ENCODE results near the gene WDR3. TPM values are rescaled to one million over a fixed set of nuclear protein-coding genes. Genes with fewer than 3 reads are reported as not detected.
"Not testable (repeated sequence)": the region's sequence is repeated elsewhere in the genome, so short reads cannot be mapped to it uniquely, and the experiment has no call there.

Gene WDR3
- 14.5 TPM for total RNA-seq
- long read RNA-seq, full-length matches to known transcripts: 11 of 20 reads
- long read RNA-seq, partial matches to known transcripts: 3 of 20 reads
- long read RNA-seq, other reads (novel, unspliced or antisense): 6 of 20 reads

- intact Hi-C loops (cut with DNase I): no loop called here
- peak; percentile 99 for DNase-seq (ENCODE audit: low spot score)
Observed at GRCh38 chr1:117929343-117930172, at the start of gene WDR3, which contains the start of gene GDAP2. Gene WDR3, plus strand, starts transcription at chr1:117929739. Its CDS starts 3,581 bp downstream, at chr1:117933320. Gene GDAP2, minus strand, starts transcription at chr1:117929621. Its CDS starts 9,264 bp downstream, at chr1:117920357.

DNA sequence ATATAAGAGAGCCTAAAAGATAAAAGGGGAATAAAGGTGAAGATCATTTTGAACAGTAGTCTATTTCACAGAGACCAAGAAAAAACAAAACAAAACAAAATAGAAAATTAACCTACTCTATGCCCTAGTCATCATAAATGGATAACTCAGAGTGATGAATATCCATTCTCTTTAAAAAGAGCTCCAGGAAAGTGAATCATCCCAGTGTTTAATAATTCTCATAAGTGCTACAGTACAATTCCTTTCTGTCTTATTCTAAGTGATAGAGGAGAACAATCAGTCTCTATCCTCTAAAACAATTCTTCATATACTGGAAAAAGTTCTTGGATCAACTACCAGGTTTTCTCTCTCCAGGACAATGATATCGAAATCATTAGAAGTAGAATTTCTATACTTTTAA lies 45.9 kb upstream of the WDR3 start:
- intact Hi-C loops (cut with DNase I): no loop called here
- no peak for DNase-seq (ENCODE audit: low spot score)

GRCh38 chr1:117886101-117886795 lies 43.3 kb upstream of the WDR3 start:
- DNase-seq (ENCODE audit: low spot score): no peak
- intact Hi-C loops (cut with DNase I): no loop called here

GRCh38 chr1:117890452-117890851 lies 39.1 kb upstream of the WDR3 start:
- DNase-seq (ENCODE audit: low spot score): no peak
- intact Hi-C loops (cut with DNase I): no loop called here

GRCh38 chr1:117892512-117892911 lies 37.0 kb upstream of the WDR3 start:
- no peak for DNase-seq (ENCODE audit: low spot score)
- intact Hi-C loops (cut with DNase I): no loop called here

GRCh38 chr1:117894078-117894477 lies 35.5 kb upstream of the WDR3 start:
- no peak for DNase-seq (ENCODE audit: low spot score)
- intact Hi-C loops (cut with DNase I): no loop called here

- intact Hi-C loops (cut with DNase I): loop anchor here (5.0 kb wide), 2 partner anchors 138 to 383 kb away; no protein-coding TSS in a partner anchor
- DNase-seq (ENCODE audit: low spot score): no peak
Observed at GRCh38 chr1:117895482-117896114, 33.9 kb upstream of the WDR3 start.

- no peak for DNase-seq (ENCODE audit: low spot score)
- intact Hi-C loops (cut with DNase I): loop anchor here (5.0 kb wide), 2 partner anchors 140 to 385 kb away; no protein-coding TSS in a partner anchor
Observed at GRCh38 chr1:117897551-117897950, 32.0 kb upstream of the WDR3 start.

DNA sequence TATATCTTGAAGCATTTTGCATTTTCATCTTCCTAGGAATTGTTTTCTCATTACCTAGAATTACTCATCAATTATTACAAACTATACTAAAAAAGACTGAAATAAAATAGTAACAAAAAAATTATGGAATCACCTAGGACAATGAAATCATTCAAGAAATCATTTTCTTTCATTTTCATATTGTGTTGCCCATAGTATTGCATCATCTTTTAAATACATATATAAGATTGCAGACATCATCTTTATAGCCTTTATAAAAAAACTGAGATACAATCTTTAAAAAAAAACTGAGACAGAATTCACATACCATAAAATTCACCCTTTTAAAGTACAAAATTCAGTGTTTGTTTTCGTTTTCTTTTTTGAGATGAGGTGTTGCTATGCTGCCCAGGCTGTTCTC lies 29.7 kb upstream of the WDR3 start:
- intact Hi-C loops (cut with DNase I): loop anchor here (5.0 kb wide), 2 partner anchors 142 to 388 kb away; no protein-coding TSS in a partner anchor
- DNase-seq (ENCODE audit: low spot score): no peak

DNA sequence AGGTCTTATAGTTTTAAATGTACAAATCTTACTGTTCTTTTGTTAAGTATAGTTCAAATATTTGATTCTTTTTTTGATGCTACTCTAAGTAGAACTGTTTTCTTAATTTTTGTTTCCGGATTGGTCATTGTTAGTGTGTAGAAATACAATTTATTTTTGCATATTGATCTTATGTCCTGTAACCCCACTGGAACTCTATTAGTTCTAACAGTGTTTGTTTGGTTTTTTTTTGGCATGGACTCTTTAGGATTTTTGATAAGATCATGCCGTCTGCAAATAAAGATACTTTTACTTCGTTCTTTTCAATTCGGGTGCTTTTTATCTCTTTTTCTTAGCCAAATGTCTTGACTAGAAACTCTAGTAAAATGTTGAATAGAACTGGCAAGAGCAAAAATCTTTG lies 26.6 kb upstream of the WDR3 start:
- intact Hi-C loops (cut with DNase I): no loop called here
- DNase-seq (ENCODE audit: low spot score): no peak

DNA sequence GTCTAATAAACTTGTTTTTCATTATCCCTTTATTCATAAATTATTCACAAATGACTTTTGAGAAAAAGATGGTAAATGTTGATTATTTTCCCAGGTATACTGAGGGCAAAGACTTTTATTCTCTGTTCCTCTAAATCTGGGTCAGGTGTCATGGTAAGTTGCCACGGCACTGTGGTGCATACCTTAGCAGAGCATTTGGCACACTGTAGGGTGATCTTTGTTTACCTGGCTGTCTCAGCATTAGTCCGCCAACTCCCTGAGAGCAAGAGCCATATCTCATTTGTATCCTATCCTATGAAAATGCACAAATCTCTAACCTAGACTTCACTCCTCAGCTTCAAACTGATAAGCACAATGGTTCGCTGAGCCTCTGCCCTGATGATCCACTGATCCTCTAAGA lies 25.1 kb upstream of the WDR3 start:
- intact Hi-C loops (cut with DNase I): no loop called here
- no peak for DNase-seq (ENCODE audit: low spot score)

DNA sequence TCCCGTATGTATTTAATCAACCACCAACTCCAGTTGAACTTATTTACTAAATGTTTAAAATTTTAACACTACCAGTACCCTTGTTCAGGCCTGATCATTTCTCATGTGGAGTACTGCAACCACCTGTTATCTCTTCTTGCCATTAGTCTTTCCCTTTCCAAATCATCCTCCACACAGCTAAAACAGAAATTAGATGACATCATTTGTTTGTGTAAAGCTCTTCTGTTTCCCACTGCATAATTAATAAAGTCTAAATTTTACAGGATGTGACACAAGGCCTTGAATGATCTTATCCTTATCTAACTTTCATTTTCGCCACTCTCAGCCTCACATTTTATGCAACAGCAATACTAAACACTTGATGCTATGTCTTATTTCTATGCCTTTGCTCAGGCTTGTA lies 24.5 kb upstream of the WDR3 start:
- intact Hi-C loops (cut with DNase I): no loop called here
- no peak for DNase-seq (ENCODE audit: low spot score)

DNA sequence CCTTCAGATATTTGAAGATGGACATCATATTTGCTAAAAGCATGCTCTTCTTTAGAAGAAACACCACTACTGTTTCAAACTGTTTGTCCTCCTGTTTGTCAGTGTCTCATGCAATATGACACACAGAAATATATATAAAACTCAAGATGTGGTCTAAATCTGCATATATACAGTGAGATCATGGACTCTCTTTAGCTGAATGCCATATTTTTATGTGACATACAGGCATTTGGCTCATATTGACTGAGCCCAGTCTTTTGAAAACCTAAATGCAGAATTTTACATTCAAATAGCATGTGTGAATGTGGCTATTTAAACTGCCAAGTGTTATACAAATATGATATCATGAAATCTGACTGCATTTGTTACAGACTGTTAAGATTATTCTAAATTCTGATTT lies 18.5 kb upstream of the WDR3 start:
- no peak for DNase-seq (ENCODE audit: low spot score)
- intact Hi-C loops (cut with DNase I): no loop called here

GRCh38 chr1:117919376-117919775 lies 10.2 kb upstream of the WDR3 start:
- intact Hi-C loops (cut with DNase I): no loop called here
- DNase-seq (ENCODE audit: low spot score): no peak

- intact Hi-C loops (cut with DNase I): no loop called here
Observed at GRCh38 chr1:117921991-117922390, 7.5 kb upstream of the WDR3 start.

GRCh38 chr1:117922717-117923116 lies 6.8 kb upstream of the WDR3 start:
- DNase-seq (ENCODE audit: low spot score); intact Hi-C loops (cut with DNase I): not testable (repeated sequence)

More at GRCh38 chr1:117921991-117922390, 7.5 kb upstream of the WDR3 start:
- DNase-seq (ENCODE audit: low spot score): no peak

DNA sequence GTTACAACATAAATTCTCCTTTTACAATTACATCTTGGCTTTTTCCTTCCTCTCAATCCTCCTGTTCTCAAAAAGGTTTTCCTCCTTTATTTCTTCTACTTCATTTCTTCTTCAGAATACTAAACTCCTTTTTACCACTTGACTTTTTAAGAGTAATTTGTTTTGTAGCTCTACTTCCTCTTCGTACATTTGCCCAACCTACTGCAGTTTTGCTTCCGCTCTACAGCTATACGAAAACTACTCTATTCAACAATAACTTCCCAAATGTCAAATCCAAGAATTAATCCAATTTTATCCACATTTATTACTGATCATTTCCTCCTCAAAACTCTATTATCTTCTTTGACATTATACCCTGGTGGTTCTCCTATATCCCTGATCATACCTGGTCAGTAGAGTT lies 3.6 kb upstream of the WDR3 start:
- intact Hi-C loops (cut with DNase I): no loop called here
- no peak for DNase-seq (ENCODE audit: low spot score)

- DNase-seq (ENCODE audit: low spot score): peak; percentile 81
Observed at GRCh38 chr1:117928881-117929342, 627 bp upstream of the WDR3 start.

DNA sequence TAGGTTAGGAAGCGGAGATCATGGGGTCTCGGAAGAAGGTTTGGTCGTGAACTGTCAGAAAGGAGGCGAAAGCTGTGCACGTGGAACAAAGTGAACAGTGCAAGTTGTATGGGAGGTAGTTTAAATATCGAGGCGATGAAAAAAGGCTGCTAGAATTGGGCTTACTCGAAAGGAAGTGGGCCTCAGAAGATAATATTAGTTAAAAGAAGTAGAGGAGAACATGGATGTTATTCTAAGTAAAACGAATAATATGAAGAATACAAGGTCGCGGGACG lies 571 bp downstream of the WDR3 start:
- intact Hi-C loops (cut with DNase I): no loop called here
- DNase-seq (ENCODE audit: low spot score): no peak

More at GRCh38 chr1:117928881-117929342, 627 bp upstream of the WDR3 start:
- intact Hi-C loops (cut with DNase I): no loop called here

GRCh38 chr1:117930484-117930883 lies 945 bp downstream of the WDR3 start:
- no peak for DNase-seq (ENCODE audit: low spot score)
- intact Hi-C loops (cut with DNase I): no loop called here
